AG04450 (cell line): ENCODE results near the gene KRTAP1-5. TPM values are rescaled to one million over a fixed set of nuclear protein-coding genes. Genes with fewer than 3 reads are reported as not detected.
"Not testable (repeated sequence)": the region's sequence is repeated elsewhere in the genome, so short reads cannot be mapped to it uniquely, and the experiment has no call there.

Source experiments
- CTCF ChIA-PET: fragments of 300-600, 350-600 bp; formaldehyde crosslinking; extraction: SDS; loops from one replicate; lab custom pipeline; 2022; ENCODE audit warnings: antibody characterized with exemption, inconsistent platforms; lab: Charles Lee
- POLR2A ChIA-PET: fragments of 350-600 bp; formaldehyde crosslinking; extraction: SDS; loops from one replicate; lab custom pipeline; 2021; ENCODE audit warnings: antibody characterized with exemption, inconsistent platforms; lab: Yijun Ruan, JAX
- DNase-seq: peaks from one replicate; pipeline ENCODE4 v3.0.0-alpha.2; 2011; ENCODE audit warnings: low read depth, low spot score
- H3K27ac ChIP-seq: one replicate; pipeline ENCODE4 v1.5.1; 2012; ENCODE audit warnings: low read depth, low read length, control low read depth
- H3K27me3 ChIP-seq: one replicate; pipeline ENCODE4 v1.6.0; 2012; ENCODE audit warnings: low read length; ENCODE audit not compliant: control insufficient read depth, insufficient read depth
- H3K4me3 ChIP-seq: 2 replicates; pipeline ENCODE4 v1.5.1; 2011; ENCODE audit warnings: mild to moderate bottlenecking, low read depth, low read length, control low read depth
- H3K9me3 ChIP-seq: 2 replicates; pipeline ENCODE4 v1.5.1; 2012; ENCODE audit warnings: low read length; ENCODE audit not compliant: control insufficient read depth, insufficient read depth
- CTCF ChIP-seq: IDR thresholded peaks from 2 replicates; pipeline ENCODE4 v1.5.1; 2011; ENCODE audit warnings: low read depth, low read length, control low read depth, inconsistent platforms
- polyA plus RNA-seq: library from polyadenylated mRNA; depleted of rRNA; stranded (reverse); fragments of >200 nt; gene quantifications from 2 replicates; pipeline ENCODE4 v1.2.3, GENCODE V29; 2011

Gene KRTAP1-5
- polyA plus RNA-seq, 1 experiment, result 16.9 TPM

- Histone ChIP-seq H3K27me3 (no peaks in the 10 kb centered on the region), H3K27ac (no peak overlapping the region), H3K4me3 (no peak overlapping the region), H3K9me3 (no peaks in the 10 kb centered on the region)
- ChIA-PET POLR2A (no interaction called here), CTCF (no interaction called here)
- TF ChIP-seq CTCF, result no peak
- no peak for DNase-seq
Observed at GRCh38 chr17:41042953-41043352, 15.9 kb upstream of the KRTAP1-5 start.

DNA sequence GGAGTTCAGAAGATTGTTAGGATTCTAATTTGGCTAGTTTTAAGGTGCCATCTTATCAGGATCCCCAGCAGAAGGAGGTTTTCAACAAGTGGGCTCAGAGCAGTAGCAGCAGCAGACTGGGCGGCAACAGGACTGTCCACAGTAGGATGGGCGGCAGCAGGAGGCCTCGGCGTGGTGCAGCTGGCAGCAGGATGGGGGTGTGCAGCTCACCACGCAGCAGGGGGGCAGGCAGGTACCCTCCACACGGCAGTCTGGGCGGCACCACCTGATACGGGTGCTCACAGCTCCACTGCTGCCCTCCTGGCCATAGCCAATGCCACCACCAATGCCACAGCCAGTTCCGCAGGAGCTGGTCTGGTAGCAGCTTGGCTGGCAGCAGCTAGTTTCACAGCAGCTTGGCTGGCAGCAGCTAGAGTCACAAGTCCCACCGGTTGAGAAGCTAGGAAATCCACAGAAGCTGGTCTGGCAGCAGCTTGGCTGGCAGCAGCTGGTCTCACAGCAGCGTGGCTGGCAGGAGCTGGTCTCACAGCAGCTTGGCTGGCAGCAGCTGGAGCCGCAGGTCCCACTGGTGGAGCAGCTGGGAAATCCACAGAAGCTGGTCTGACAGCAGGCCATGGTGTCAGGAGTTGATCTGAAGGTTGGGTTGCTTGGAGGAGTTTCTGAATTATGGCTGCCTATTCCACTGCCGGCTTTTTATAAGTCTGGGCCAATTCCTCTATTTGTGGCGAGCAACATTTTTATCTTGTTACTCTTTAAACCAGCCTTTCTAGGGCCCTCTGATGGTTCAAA lies 14.0 kb upstream of the KRTAP1-5 start, which contains the start of gene KRTAP1-1:
Gene KRTAP1-1, minus strand, starts transcription at position 668 of the 789 bp plus-strand sequence. Its CDS starts 53 bp downstream, at position 615.
- H3K9me3 ChIP-seq, H3K4me3 ChIP-seq, H3K27me3 ChIP-seq, CTCF ChIA-PET, H3K27ac ChIP-seq, DNase-seq: not testable (repeated sequence)
- POLR2A ChIA-PET, result interaction anchor here (0.6 kb wide), 1 partner anchor 84 kb away, joined by 4 read pairs; no protein-coding TSS in a partner anchor

- TF ChIP-seq CTCF, result no peak
- Histone ChIP-seq H3K4me3 (no peak overlapping the region), H3K27me3 (no peaks in the 10 kb centered on the region), H3K9me3 (no peaks in the 10 kb centered on the region), H3K27ac (no peak overlapping the region)
- ChIA-PET POLR2A (no interaction called here), CTCF (no interaction called here)
- DNase-seq, result no peak
Observed at GRCh38 chr17:41037853-41038350, 10.9 kb upstream of the KRTAP1-5 start.

GRCh38 chr17:41034346-41034935 lies 7.4 kb upstream of the KRTAP1-5 start, which contains the start of gene KRTAP1-3:
Gene KRTAP1-3 (minus strand): TSS chr17:41034874. CDS start chr17:41034821, 53 bp downstream.
- H3K9me3 ChIP-seq, H3K4me3 ChIP-seq, CTCF ChIA-PET, H3K27ac ChIP-seq, DNase-seq, POLR2A ChIA-PET, H3K27me3 ChIP-seq: not testable (repeated sequence)

GRCh38 chr17:41029633-41030245 lies 2.7 kb upstream of the KRTAP1-5 start, which contains the start of gene KRTAP1-4:
Gene KRTAP1-4 (minus strand): TSS chr17:41030195. CDS start chr17:41030078, 117 bp downstream.
- H3K27me3 ChIP-seq, result no peaks in the 10 kb centered on the region
- H3K4me3 ChIP-seq, result no peak within 1 kb of the TSS
- no peak for DNase-seq
- ChIA-PET CTCF (interaction anchor here (1.5 kb wide), 1 partner anchor 293 kb away, joined by 6 read pairs; no protein-coding TSS in a partner anchor), POLR2A (no interaction called here)
- no peak within 1 kb of the TSS for H3K27ac ChIP-seq
- no peak for TF ChIP-seq CTCF
- H3K9me3 ChIP-seq, result no peaks in the 10 kb centered on the region; the same call in 1 of the 2 replicates
